Fibroblast of lung (primary cell): Measurements from ENCODE around the gene GPHN.

ENCODE experiments used
- EZH2 ChIP-seq: IDR thresholded peaks from 2 replicates; pipeline ENCODE4 v1.5.1; 2012; ENCODE audit warnings: low read length, control low read depth, mild to moderate bottlenecking; ENCODE audit errors: missing control alignments
- TF ChIP-seq, protein P1 (sequence below), 2 donors: IDR thresholded peaks in 1 of 2; conservative IDR thresholded peaks in 1 of 2; 1 replicate in 1 of 2; 2 replicates in 1 of 2; pipeline ENCODE4 v1.5.1; 2011 to 2012; ENCODE audit warnings: low read length in 2 of 2, control low read depth in 1 of 2, inconsistent platforms in 1 of 2, low read depth in 1 of 2, mild to moderate bottlenecking in 1 of 2

DNA sequence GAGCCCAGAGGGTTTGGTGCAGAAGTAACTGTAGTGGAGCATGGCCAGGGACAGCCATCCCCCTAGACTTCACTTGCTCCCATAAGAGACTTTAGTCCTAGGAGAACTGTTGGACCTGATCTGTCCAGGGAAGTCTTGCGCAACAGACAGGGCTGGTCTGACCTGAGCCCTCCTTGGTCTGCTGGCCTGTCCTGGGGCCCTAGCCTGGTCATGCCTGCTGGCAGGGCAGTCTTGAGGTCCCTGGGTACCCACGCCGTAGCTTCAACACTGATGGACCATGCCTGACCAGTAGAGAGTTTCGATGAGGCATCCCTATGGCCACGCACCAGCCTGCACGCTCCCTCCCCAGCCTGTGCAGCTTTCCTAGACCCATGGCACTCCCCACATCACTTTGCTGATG is 305.7 kb downstream of the GPHN start:
- TF ChIP-seq EZH2 = no peak
- TF ChIP-seq, protein P1, sequence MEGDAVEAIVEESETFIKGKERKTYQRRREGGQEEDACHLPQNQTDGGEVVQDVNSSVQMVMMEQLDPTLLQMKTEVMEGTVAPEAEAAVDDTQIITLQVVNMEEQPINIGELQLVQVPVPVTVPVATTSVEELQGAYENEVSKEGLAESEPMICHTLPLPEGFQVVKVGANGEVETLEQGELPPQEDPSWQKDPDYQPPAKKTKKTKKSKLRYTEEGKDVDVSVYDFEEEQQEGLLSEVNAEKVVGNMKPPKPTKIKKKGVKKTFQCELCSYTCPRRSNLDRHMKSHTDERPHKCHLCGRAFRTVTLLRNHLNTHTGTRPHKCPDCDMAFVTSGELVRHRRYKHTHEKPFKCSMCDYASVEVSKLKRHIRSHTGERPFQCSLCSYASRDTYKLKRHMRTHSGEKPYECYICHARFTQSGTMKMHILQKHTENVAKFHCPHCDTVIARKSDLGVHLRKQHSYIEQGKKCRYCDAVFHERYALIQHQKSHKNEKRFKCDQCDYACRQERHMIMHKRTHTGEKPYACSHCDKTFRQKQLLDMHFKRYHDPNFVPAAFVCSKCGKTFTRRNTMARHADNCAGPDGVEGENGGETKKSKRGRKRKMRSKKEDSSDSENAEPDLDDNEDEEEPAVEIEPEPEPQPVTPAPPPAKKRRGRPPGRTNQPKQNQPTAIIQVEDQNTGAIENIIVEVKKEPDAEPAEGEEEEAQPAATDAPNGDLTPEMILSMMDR (conservative IDR thresholded peaks at IDR 0.05 in 1 of 2, IDR thresholded peaks at IDR 0.05 in 1 of 2; ENCODE audit: low read depth in 1 of 2, low read length in 2 of 2) = no peak
